GM18868 (cell line): ENCODE measurements around the gene EXOG.

Experiments
- ATAC-seq: cut with Tn5 transposase; IDR thresholded peaks from one replicate; pipeline ENCODE4 v1.9.1; 2021; ENCODE audit warnings: mild to moderate bottlenecking, moderate library complexity; ENCODE audit not compliant: unreplicated experiment

The EXOG gene

DNA sequence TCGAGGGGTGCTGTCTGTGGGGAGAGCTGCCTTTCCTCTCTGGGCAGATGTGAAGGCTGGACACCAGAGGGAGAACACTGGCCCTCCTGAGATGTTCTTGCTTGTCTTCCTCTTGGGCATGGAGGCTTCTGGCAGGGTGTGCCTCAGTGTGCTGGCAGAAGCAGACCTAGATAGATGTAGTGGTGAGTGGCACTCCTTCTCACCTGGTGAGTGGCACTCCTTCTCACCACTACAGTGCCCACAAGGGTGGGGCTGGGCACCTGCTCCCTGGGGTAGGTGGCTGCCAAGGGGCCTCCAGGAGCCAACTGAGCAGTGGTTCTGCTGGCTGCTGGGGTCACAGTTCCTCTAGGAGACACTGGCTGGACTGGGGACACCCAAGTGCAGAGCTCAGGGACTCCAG is 23.8 kb upstream of the EXOG start:
- ATAC-seq: no peak

DNA sequence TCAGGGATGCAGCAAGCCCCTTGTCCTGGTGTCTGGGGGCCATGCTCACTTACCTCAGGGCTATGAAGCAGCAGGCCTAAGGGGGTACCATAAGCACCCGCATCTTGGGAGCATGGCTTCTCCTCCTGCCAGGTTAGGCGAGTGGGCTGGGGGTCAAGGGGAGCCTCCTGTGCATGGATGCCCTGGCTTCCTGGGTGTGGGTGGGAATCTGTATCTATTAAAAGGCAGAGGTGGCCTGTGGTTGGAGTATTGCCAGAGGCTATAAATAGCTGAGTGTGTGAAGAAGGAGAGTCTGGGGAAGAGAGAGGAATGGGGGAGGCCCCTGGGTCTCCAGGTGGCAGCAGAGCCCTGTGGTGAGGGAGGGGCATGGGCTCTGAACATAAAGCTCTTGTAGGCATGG is 22.9 kb upstream of the EXOG start:
- ATAC-seq: no peak

DNA sequence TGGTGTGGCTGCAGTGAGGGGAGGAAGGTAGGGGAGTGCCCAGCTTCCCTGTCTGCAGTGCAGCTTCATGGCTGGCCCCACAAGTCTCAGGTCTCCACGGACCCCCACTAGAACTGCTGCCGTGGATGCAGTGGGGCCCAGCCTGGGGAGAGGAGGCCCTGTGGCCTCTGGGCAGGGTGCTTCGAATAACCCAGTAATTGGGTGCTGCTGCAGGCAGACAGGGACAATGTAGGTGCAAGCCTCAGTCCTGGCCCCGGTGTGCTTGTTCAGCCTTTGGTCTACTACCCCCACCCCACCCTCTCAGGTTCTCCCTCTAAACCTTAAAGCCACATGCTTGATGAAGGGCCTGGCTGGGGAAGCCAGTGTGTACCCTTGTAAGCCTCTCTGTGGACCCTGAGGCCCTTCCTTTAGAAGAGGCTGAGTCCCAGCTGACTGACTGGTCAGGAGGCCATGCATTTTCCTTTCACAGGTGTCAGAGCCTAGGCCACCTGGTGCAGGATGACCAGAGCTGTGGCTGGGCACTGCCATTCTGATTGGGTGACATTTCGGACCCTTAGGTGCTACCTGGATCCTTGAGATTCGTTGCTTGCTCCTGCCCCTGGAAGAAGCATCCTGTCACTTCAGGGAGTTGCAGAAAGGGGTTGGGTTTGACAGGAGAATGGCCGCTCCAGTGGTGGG is 21.1 kb upstream of the EXOG start:
- no peak for ATAC-seq

DNA sequence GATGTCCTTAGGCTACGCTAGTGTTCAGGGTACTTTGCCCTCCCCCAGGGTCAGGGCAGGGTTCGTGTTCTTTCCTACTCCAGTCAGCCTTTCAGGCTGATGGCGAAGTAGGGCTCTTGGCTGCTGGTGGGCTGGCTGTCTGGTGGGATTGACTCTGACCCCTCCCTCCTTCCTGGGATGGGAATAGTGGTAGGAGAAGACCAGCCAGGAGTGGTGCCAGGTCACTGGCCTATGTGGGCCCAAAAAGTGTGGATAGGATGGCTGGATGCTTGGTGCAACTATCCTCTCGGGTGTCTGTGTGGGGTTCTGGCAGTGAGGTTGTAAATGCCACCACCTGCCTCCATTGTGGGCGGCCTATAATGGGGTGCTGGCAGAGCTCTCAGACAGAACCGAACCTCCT is 20.4 kb upstream of the EXOG start:
- ATAC-seq: no peak

DNA sequence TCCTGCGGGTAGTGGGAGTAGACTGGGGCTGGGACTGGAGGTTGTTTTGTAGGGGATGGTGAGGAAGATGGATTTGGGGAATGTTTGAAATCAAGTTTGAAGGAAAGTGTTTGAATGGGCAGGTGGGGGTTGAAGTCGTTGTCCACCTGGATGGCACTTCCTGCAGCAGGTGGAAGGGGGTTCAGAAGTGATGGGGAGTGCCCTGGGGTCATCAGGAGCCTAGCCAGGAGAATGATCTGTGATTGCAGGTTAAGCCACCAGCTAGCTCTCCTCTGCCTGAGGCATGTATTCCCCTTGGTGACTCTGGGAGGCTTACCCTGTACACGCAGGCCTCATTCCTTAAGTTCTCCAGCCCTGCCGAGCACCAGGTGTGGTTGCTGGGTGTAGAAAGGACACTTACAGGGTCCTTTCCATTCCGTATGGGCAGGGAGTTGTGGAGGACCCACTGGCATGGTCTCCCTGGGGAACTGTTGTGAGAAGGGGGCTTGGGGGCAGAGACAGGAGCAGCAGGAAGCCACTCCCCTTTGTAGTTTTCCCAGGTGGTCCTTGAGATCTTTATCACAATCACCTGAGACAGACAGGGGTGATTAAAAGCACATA is 19.9 kb upstream of the EXOG start:
- no peak for ATAC-seq

DNA sequence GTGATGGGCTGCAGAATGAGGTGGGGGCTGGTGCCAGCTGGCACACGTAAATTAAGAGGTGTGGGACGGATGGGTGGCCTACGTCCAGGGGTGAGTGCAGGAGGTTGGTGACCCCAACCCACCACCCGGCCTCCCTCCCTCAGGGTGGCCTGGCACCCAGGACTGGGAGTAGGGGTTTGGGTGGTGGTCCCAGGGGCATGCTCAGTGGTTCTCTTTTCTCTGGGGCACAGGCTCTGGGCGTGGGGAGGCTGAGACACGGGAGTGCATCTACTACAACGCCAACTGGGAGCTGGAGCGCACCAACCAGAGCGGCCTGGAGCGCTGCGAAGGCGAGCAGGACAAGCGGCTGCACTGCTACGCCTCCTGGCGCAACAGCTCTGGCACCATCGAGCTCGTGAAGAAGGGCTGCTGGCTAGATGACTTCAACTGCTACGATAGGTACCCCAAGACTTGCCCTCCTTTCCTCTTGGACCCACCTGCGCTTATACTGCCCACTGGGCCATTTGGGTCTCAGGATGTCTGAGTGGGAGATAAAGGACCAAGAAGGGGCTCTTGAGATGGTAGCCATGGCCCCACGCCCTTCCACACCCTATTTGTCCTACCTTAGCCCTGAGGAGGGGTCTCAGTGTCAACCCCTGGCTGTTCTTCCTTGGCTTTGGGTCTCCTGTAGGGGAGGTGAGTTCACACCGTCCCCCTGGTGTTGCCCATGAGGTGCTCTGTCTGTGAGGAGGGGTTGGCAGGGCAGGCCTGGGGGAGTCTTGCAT is 18.9 kb upstream of the EXOG start:
- no peak for ATAC-seq

DNA sequence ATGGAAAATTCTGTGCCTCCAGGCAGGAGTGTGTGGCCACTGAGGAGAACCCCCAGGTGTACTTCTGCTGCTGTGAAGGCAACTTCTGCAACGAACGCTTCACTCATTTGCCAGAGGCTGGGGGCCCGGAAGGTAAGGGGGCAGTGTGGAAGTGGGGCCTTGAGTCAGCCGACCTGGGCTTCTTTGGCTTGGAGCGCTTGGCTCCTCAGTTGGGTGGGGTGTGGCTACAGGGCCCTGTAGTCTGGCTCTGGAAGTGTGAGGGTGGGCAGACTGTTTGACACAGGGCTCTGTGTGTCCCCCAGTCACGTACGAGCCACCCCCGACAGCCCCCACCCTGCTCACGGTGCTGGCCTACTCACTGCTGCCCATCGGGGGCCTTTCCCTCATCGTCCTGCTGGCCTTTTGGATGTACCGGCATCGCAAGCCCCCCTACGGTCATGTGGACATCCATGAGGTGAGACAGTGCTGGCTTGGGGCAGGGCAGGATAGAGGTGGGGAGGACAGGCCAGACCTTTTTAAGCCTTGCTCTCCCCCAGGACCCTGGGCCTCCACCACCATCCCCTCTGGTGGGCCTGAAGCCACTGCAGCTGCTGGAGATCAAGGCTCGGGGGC is 18.2 kb upstream of the EXOG start:
- no peak for ATAC-seq

DNA sequence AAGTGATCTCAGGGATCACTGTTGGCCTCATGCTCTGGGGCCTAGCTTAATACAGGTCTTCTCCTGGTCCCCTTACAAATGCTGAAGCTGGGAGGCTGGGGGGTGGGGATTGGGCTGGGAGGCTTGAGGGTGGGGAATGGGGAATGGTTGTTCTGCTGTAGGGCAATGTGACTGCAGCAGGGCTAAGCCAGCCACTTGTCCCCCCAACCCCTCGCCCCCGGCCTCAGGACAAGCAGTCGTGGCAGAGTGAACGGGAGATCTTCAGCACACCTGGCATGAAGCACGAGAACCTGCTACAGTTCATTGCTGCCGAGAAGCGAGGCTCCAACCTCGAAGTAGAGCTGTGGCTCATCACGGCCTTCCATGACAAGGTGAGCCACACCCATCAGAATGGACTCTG is 17.2 kb upstream of the EXOG start:
- ATAC-seq: no peak

DNA sequence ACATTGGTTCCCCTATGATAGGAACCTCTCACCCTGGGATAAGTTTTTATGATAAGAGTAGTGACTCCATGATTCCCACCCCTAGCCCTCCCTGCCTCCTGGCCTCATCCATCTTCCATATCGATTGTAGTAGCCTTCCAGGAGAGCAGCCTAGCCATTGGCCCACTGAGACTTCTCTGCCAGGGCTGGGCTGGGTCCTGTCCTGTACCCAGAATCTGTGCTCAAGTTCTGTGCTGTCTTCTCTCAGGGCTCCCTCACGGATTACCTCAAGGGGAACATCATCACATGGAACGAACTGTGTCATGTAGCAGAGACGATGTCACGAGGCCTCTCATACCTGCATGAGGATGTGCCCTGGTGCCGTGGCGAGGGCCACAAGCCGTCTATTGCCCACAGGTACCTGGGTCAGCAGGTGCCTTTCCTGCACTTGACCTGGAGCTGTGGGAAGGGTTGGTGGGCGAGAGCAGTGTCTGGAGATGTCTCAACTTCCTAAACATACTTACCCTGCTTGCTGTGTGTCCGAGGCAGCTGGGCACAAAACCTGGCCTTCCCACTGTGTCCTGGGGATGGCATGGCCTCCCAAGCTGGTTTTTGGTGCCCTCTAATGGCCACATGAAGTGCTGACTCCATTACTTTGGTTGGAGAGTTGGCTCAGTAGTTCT is 16.6 kb upstream of the EXOG start:
- peak; percentile 70 for ATAC-seq

DNA sequence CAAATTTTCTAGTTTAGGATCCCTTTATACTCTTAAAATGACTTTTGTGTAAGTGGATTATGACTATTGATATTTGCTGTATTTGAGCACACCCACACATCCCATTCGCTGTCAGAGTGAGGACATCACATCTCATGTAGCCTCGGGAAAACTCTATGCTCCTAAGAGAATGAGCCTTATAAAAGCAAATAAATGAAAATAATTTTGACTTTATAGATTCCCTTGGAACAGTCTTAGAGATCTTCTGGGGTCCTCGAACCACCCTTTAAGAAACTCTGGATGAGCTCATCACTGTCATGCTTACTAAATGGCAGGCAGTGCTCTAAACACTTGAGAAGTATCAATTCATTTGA is 16.1 kb upstream of the EXOG start:
- ATAC-seq: no peak

DNA sequence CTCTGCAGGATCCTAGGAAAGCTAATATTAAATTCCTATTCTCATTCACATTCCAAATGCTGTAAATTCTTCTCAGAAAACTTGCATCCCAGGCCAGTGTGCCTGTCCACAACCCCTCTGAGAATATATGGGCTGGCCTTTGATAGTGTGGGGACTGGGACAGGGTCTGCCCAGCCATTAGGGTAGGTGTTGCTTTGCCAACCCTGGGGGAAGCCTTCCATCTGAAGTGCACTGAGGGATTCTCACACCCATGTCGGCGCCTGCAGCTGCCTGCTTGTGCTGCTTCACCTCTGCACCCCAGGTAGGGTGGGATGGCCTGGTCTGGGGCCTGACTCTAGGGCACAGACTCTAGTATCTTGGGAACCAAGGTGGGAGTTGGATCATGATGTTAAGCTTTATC is 15.2 kb upstream of the EXOG start:
- ATAC-seq: no peak

DNA sequence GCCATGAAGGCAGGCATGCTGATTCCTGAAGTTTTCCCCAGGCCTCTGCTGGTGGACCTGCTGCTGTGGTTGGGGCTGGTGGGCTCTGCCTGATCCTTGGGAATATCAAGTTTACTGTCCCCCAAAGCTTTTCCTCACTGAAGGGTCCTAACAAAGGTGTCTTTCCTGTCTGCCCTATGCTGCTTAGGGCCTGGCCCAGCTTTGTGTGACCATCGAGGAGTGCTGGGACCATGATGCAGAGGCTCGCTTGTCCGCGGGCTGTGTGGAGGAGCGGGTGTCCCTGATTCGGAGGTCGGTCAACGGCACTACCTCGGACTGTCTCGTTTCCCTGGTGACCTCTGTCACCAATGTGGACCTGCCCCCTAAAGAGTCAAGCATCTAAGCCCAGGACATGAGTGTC is 13.2 kb upstream of the EXOG start:
- ATAC-seq: no peak

DNA sequence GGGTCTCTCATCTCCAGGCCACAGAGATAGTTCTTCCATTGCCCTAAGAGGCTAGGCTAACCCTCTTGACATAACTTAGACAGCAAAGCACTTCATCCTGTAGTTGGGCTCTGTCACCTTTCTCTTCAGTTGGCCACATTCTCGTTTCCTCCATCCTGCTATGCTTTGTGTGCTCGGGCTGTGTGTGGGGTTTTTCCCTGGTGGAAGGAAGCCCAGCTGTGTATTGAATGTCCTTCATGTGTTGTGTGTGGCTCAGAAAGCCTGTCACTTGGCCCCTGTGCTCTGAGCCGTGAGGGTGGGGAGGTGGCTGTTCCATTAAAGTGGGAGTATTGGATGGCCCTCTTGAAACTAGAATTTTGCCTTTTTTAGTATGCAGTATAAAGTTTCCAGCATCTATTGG is 8.8 kb upstream of the EXOG start:
- peak; percentile 95 for ATAC-seq

DNA sequence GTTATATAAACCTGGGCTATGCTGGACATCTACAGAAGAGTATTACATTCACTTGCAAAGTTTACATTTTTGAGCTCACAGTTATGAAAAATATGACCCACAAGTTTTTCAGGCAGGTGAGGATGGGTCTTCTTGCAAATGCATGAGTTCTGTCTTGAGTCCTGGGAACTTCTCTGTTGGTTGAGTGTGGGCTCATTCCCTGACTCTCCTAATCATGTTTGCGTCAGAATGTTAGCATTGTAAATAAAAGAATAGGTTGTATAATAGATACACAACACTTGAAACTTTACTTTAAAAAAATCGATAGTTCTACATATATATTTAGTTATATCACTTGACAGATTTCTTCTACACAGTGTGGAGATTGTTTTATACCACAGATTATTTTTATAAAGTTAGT is 7.2 kb upstream of the EXOG start:
- no peak for ATAC-seq

DNA sequence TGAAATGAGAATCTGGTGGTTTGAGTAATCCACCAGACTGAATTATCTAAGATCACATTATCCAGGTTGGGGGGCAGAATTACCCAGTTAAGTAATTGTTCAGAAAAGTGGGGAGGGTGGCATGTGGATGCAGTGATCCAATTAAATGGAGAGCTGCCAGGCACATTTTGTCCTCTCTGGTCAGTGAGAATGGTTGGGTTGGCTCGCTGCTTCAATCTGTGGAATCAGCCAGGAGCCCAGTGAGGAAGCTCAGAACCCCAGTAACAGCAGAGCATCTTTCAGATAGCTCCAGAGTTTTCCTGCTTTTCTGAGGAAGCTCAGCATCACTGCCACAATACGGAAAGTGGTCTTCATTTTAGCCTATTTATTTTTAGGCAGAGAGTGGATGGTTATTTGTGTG is 6.4 kb upstream of the EXOG start:
- no peak for ATAC-seq

DNA sequence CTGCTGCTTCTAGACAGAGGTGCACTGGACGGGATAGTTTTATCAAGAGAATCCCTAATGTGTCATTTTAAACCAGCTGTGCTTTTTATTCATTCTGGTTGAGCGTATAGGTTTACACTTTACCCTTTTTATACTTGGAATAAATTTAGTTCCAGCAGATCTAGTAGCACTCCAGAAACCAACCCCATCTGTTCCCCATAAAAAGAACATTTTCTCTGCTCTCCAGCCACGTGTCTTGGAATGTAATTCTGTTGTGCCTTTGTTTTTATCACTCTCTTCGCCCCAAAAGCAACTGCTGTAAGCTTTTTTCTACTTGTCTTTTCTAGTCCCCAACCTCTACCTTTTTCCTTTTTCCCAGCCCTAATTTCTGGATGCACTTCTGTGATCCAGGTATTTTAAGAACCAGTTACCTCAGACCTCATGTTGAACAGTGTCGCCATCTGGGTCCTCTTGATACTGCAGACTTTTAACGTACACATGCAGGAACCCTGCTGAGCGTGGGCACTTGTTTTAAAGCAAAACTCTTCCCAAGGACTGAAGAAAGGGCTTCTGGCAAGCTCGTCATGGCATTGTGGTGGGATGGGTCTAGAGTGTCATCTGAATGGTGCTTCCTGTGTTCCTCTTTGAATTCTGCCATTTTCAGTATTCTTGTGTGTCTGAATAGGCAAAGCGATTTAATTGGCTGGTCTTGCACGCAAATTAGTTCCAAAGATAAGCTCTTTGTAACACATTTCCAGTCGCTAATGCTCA is 5.7 kb upstream of the EXOG start:
- no peak for ATAC-seq

DNA sequence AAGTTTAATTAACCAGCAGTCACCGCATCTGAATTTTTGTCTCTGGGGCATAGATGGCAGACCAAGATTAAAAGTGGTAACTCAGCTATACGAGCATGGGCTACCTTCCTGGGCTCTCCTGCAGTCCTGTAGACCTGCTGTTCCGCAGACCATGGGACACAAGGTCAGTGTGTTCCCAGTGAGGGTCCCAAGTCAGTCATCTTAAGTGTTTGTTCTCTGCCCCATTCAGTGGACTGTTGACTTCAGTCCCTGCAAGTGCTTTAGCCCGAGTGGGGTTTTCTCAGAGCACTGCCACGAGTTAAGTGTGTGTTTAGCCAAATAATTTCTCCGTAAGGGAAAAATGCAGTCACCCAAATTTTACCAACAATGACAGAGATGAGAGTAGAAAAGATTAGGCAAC is 4.9 kb upstream of the EXOG start:
- no peak for ATAC-seq

DNA sequence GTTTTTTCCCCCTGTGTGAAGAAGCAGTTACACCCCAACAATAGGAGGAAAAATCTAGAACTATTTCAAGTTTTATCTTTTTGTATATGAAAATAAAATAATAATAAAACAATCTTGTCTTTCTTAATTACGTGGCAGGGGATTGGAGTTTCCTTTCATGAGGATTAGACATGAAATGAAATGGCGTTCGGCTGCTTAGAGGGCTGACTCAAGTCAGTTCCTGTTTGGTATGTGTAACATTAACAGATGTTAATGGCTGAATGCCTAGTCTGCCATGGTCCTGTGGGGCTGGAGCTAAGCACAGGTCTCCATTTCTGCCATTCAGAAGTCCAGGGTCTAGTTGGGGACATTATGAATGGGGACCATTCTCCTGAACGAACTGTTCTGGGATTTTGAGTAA is 3.1 kb upstream of the EXOG start:
- no peak for ATAC-seq

DNA sequence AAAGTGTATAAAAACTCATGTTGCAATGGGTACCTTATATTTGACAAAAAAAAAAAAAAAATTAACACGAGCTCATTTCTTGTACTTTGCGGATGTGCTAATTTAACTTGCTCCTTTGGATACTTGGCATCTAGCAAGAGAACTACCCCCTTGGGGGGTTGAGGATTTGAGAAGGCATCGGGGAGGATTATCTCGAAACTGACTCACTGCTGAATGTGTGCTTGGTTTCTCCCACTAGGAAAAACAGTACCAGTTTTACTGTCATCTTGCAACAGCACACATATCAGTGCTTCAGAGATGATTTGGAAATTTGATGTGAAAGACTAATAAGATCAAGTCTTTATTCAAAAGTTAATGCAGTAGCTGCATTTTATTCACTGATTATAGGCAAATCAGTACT is 891 bp downstream of the EXOG start:
- no peak for ATAC-seq

DNA sequence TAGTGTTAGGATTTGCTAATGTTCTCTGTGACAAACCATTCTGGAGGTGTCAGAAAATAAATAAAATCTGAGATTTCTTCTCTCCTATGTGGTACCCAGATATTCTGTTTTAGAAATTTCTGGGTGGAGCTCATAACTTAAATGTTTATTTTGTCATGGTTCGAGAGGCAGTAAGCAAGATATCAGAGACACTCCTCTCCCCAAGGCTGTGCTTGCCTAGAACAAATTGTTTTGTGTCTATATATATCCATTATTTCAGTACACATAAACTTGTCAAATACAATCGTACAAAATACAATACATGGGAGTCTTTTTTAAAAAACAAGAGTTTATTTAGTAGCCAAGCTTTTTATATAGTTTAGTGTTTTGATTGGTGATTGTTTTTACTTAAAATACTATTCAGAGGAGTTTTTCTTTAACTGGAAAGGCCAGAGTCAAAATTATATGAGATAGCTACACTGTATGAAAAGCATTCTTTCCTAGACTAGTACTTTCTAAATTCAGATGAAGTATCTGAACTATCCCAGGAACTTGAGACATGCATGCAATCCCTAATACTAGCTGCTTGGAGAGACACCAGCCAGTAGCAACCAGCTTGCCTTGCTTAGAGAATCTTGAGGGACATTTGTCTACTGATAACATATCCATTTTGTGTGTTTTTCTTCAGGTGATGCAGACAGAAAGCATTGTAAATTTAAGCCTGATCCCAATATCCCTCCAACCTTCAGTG is 4.7 kb downstream of the EXOG start:
- no peak for ATAC-seq
